C1 segment of cervical spinal cord (tissue), 14 donors: ENCODE results near the gene SLC35B4.
A peak's percentile ranks its signal among the peaks of the same experiment; 100 is the strongest.

Experiments
- DNase-seq, 14 donors: peaks; one replicate each; lab custom pipeline; 2025; lab: John Stamatoyannopoulos, UW

The SLC35B4 gene, protein sequence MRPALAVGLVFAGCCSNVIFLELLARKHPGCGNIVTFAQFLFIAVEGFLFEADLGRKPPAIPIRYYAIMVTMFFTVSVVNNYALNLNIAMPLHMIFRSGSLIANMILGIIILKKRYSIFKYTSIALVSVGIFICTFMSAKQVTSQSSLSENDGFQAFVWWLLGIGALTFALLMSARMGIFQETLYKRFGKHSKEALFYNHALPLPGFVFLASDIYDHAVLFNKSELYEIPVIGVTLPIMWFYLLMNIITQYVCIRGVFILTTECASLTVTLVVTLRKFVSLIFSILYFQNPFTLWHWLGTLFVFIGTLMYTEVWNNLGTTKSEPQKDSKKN

DNA sequence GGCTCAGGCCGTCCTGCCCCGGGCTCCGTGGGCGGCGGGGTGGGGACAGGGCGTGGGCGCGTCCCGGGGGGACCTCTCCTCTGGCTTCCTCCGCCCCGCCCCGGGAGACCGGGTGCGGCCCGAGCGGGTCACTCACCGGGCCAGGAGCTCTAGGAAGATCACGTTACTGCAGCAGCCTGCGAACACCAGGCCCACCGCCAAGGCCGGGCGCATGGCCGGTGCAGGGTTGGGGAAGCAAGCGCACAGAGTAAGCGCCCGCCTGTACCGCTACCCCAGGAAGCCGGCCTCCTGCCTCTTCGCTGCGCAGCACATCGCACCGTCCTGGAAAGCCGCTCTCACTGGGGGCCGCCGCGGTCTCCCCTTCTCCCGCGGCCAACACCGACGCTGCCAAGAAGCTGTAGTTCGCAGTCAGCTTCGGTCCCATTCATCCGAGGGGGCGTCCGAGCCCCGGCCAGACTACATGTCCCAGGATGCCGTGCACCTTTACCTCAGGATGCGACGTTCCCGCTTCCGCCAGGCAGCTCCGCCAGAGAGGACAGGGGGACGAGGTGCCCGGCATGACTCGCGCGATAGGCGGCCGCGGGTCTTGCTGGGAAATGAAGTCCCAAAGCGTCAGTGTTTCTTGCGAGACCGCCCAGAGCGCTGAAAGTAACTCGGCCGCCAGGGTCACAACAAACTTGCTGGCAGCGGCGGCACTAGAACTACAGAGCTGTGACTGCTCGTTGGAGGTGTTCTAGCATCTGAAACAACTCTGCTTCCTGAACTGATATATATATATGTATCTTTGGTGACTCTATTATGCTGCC is at the start of gene SLC35B4:
SLC35B4 (minus strand) TSS at position 392 of the 806 bp plus-strand sequence; CDS start at position 213, 179 bp downstream.
- DNase-seq, result peak; percentile 56 to 98 (median 94)

DNA sequence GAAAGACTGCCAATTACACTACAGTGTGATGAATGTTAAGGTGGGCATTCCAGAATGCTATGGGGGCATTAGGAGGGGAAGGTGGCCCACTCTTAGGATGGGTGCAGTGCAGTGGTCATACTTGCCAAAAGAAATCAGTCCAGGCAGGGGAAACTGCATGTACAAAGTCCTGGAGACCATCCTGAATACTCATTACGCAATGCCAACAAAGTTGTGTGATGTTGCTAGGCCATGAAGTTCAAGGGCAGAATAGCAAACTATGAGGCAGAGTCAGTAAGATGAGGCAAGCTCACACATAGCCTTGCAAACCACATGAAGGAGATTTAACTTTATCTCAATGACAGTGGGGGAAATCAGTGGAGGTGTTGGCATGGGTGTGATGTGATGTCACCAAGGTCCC is 49.8 kb upstream of the SLC35B4 start:
- no peak for DNase-seq

DNA sequence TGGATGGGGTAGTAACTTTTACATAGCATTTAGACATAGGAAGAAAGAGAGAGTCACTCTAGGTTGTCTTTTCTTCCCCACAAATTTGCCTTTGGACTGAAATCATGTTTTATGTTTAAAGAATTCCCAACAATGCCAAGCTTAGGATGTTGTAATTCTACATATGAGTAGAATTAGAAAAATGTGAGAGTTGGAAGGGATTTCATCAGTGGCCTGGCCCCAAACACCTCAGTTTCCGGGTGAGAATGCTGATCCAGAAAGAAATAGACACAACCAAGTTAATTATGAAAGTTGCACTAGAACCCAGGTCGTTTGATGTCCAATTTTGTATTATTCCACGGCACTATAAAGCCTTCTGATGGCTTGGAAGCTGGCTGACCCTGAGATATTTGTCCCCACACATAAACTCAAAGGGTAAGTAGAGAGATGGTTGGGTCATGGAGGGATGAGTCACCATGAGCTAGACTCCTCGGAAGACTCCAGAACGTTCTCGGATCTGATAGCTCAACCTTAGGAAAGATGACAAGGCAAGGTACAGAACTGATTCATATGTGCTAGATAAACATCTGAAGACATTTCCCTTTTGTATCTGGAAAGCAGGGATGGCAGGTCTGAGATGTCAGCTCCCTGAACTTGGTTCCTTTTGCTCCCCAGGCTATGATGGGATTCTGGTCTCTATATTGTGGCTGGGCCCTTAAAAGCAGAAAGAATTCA is 48.8 kb upstream of the SLC35B4 start:
- DNase-seq, result no peak

DNA sequence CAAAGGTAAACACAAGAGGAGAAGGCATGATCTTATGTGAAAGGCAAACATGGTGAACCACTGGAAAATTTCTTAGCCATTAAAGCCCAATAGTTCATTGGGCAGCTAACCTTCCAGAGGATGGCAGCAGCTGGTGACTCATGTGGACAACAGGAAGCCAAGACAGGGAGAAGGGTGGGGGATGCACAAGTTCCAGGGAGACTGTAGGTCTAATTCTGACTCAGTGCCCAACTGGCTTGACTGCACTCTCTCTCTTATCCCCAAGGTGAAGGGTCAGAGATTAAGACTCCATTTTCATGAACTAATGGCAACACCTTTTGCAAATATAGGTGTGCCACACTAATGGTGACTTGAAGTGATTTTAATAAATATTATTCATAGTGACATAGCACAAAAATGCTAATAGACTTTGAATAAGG is 47.9 kb upstream of the SLC35B4 start:
- DNase-seq, result no peak

DNA sequence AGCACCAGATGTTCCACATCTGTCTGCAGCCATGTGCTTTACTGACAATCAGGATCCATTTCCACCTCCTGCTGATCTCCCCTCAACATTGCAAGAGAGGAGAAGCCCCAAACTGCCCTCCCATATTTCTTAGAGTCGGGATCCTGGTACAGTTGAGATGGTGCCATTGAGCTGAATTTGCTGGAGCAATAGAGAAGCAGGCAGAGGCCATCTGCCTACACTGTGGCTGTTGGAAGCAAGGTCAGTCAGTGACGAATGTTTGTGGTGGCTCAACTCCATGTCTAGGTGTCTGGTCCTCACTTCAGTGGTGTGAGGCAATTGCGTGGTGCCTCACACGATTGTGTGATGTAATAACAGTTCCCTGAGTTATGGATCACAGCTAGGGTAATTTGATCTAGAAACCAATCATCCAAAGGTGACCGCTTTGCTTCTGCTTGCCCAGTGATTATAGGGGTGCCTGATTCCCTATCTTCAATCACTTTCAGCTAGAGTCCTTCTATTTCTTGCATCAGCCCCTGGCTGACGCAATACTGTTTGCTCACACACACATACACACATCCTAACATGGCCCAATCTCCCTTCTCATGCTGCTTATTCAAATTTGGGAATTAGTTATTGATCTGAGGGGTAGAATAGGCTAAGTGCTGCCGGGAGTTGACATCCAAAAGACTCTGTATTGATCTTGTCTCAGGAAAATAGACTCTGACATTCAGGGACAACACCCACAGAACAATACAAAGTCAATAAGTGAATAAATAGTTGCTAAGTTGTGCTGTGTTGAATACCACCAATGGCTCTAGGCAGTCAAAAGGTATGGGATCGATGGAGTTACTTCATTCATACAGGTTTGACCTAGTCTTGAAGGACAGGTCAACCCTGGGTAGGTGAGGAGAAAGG is 46.1 kb upstream of the SLC35B4 start:
- no peak for DNase-seq

DNA sequence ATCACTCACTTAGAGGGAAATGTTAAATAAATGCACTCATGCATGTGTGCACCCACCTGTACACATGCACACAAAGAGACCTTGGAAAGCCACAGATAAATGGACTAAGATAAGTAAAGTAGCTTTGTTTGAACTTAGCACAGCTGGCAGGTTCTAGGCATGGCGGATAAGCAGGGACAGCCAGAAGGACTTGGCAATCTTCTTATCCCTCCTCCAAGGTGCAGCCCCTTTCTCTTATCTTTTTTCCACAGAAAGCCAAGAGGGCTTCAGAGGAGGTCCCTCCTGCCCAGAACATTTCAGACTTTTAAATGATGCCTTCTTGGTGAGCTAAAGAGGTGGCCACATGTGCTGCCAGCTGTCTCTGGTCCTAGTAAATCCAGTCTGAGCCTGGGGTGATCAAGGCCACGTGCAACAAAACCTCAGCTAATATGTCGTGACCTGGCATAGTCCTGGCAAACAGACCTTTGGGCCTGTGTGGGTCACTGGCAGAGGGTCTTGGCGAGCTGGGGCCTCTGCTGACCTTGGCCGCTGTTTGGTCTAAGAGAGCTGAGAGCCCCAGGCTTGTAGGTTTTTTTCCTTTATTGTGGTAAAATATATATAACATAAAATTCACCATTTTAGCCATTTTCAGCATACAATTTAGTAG is 43.2 kb upstream of the SLC35B4 start:
- DNase-seq, result no peak

DNA sequence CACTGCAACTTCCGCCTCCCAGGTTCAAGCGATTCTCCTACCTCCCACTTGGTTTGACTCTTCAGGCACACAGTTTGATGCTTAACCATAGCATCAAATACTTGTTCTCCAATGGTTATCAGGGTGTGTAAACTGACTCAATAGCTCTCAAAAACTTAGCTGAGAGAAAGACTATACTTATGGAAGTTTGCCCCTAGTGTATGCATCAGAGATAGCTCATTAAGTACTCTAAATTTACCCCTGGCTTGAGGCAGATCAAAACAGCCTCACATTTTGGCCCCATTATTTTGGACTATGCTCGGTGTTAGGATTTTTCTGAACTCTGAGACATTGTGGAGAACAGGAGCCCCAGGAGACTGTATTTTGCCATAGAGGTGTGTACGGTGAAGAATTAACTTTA is 40.8 kb upstream of the SLC35B4 start:
- no peak for DNase-seq

DNA sequence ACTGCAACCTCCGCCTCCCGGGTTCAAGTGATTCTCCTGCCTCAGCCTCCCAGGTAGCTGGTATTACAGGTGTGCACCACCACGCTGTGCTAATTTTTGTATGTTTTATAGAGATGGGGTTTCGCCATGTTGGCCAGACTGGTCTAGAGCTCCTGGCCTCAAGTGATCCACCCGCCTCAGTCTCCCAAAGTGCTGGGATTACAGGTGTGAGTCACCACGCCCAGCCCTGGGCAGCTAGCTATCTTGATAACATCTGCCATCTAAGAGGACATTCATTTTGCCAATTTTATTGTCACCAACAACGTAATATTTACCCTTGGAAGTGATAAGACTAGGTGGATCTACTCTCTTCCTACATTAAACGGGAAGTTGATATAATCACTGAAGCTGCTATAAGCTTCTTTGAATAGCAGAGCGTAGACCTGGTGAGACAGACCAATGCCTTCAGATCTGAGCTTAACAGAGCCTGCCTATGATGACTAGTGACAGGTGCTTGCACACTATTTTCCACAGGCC is 39.7 kb upstream of the SLC35B4 start:
- DNase-seq, result no peak

DNA sequence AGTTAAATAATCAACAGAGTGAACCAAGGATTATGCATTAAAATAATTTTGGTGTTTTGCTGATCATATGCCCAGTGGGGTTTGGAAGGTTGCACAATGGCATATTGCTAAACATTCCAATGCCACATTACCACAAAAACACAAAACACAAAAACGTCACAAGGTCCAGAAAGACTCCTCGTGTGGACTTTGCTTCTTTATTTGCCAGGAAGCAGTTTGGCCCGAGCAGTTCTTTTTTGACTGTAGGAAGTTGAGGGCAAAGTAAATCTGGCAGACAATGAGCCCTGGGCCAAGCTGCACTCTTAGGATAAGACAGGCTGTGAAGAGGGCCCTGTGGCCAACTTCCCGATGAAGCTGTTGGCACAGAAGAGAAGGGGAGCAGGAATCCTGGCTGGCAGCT is 39.2 kb upstream of the SLC35B4 start:
- peak in 6 of 14 donors; percentile 2 to 18 (median 7) for DNase-seq

DNA sequence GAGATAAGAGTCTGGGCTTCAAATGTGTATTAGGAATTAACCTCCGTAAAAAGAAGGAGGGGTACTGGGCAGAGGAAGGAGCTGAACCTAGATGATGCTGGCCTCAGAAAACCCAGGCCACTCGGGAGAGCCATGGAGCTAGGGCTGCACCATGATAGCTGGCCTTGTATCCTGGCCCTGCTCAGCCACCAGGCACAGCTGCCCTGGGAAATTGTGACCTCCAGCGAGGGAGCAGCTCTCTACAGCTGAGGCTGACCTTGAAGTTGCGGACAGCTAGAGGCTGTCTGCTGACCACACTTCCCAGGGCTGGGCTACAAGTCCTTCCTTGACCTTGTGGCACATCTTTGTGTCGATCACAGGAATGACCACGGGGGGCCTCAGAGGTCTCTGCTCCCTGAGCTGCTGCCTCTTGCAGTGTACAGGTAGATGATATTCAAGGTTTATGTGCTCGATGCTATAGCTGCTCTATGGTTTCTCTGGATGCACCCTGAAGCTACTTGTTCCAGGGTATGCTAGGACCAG is 38.3 kb upstream of the SLC35B4 start:
- no peak for DNase-seq

DNA sequence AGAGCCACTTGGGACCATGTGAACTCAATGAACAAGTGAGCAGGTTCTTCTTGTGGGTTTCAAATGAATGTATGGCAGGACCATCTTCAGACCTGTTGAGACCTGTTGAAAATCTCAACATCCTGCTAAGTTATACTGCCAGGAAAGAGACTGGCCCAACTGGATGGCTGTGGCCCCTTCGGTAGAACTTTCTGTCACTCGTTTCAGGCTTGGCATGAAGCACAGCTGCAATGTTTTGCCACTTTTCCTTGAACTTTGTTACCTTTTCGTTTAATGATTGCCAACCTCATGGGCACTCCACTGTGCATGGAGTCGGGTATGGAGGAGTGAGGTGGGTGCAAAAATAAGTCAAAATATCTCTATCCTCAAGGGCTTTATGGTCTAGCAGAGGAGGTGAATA is 36.7 kb upstream of the SLC35B4 start:
- no peak for DNase-seq

DNA sequence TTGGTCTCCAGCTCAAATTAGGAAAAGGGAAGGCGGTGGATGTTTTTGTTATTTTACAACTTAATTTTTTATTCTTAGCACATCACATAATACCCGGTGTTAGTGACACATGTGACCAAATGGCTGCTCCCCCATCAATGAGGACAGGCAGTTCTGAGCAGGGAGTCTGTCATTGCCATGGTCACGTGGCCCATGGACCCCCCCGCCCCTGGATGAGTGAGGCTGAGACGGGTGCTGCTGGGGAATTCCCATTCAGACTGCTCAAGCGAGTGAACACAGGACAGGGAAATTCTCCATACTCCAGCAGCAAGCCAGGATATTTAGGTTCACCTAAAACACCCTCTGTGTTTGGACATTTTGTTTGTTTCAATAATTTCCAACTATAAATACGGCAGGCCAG is 34.7 kb upstream of the SLC35B4 start:
- peak in 7 of 14 donors; percentile 8 to 78 (median 35) for DNase-seq

DNA sequence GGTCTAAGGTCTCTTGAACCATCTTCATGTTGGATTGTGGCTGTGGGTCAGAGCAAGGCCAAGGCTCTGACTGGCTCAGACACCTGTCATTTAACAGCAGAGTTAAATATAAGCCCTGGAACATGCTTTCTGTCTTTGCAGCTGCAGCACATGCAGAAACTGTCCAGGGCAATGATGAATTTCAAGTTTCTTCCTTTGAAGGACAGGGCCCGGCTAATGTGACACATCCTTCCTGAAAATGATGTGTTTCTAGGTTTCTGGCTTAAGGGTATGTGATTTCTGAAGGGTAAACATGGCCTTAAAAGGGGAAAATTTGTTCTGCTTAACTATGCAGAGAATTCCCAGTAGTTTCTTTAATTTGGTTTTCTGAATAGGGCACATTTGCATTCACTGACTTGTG is 34.0 kb upstream of the SLC35B4 start:
- DNase-seq, result no peak

DNA sequence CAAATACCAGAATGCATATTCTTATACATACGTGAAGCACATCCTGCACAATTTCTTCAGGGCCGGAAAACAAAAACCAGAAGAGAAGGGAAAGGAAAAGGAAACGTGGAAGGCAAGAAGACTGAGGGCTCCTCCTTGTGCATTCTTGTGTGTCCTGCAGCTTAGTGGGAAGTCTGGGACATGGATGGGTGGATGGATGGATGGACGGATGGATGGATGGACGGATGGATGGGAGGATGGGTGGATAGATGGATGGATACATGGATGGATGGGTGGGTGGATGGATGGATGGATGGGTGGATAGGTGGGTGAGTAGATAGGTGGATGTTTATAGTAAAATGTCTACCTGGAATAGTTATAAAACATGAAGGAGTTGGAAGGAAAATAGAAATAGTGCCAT is 30.8 kb upstream of the SLC35B4 start:
- DNase-seq, result no peak

DNA sequence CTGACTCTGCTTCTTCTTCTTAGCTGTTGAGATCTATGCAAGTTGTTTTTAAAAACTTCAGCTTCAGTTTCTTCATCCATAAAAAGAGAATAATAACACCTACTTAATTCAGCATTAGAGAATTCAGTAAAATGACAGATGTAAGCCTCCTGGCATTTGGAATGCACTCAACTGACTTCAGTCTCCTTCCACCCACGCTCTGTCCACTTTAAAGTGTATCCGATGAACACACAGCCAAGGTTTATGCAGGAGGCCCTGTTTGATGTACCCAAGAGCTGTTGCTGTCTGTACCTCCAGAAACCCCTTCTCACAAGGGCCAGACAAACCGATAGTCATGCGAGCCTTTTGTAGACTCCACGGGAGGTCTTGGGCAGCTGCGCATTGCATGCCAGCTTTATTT is 27.1 kb upstream of the SLC35B4 start:
- DNase-seq, result peak in 1 of 14 donors; percentile 41

DNA sequence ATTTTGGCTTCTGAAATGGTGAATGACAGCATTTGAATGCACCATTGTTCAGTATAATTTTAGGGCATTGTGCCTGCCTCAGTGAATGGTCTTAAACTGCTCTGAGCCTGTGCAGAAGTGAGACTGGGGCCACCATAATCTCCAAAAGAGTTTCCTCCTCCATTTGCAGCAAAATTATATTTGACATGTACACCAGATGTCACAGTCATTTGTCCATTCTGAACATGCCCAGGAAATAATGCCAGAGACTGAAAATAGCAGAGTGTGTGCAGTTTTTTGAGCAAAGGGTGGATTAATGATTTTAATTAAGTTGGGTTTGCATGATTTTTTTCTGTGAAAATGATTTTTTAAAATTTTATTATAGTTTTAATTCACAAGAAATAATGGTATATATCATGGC is 26.4 kb upstream of the SLC35B4 start:
- peak in 1 of 14 donors; percentile 61 for DNase-seq

DNA sequence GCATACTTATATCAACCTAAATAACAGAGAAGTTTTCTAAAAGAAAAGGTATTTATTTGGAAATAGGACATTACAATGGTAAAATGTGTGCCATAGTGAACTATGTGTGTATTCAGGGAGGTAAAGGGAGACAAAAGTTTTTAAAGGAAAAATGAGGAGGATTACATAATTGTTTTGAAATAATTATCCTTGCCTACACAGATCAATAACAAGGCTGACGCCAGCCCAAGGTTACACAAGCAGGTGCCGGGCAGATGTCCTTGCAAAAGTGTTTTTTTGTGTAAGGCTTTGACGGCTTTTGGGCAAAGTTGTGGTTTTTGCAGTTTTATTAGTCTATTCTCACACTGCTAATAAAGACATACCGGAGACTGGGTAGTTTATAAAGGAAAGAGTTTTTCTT is 22.7 kb upstream of the SLC35B4 start:
- DNase-seq, result no peak

DNA sequence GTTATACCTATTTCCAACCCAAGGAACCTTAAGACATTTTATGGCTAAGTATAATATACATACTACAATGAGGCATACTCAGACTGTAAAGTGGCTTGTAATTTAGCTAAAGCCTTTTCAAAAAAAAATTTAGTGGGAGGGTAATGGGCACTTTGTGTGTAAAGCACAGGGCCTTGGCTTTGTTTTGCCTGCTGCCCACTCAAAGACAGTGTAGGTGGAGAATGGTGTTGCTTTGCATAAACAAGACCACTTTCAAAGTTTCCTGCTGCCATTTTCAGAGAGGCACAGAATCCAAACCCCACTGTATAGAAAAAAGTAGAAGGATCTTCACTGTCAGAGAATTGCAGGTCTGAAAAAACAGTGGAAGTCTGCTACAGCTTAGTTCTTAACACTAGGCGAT is 21.2 kb upstream of the SLC35B4 start:
- DNase-seq, result no peak

DNA sequence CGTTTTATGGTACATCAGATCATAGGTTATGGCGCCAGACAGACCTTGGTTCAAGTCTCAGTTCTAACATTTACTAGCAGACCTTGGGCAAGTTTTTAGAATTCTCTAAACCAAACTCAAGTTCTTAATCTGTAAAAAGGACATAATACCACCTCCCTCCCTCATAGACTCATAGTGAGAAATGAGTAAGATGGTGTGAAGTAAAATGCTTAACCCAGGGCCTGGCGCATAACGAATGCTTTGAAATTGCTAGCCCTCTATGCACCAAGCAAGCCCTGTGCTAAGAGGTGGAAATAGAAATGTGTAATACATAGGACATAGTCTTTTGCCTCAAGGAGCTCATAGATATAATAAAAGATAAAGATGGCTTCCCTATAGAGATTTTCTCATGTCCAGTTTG is 17.7 kb upstream of the SLC35B4 start:
- no peak for DNase-seq

DNA sequence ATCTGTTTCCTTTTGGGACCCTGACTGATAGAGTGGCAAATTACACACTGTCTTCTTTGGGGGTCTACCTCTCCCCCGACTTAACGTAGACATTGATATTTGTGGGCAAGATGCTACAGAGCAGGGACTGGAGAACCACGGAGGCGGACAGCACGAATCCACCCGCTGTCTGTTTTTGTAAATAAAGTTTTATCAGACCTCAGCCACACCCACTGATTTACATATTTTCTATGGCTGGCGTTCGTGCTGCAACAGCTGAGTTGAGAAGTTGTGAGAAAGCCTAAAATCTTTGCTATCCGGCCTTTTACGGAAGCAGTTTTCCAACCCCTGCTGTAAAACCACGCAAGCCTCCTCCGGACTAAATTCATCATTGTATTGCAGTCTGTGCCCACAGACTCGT is 17.2 kb upstream of the SLC35B4 start:
- DNase-seq, result no peak
